Measurements from ENCODE around the gene ANKRD24. TPM values are rescaled to one million over a fixed set of nuclear protein-coding genes. Genes with fewer than 3 reads are reported as not detected.
A peak's percentile ranks its signal among the peaks of the same experiment; 100 is the strongest.

The ANKRD24 gene
- total RNA-seq, 1 donor, result 0.43 TPM

- DNase-seq (ENCODE audit: low read depth), result no peak
- no peak for TF ChIP-seq CTCF (IDR thresholded peaks at IDR 0.05; ENCODE audit: insufficient read depth, low read depth, low read length)
- no peak overlapping the region for H3K4me3 ChIP-seq (ENCODE audit: low read depth, low read length)
Measured at GRCh38 chr19:4161415-4162077, 20.9 kb upstream of the ANKRD24 start.

- no peak for TF ChIP-seq CTCF (IDR thresholded peaks at IDR 0.05; ENCODE audit: insufficient read depth, low read depth, low read length)
- no peak overlapping the region for H3K4me3 ChIP-seq (ENCODE audit: low read depth, low read length)
- DNase-seq (ENCODE audit: low read depth), result no peak
Measured at GRCh38 chr19:4164262-4164661, 18.2 kb upstream of the ANKRD24 start.

- TF ChIP-seq CTCF (IDR thresholded peaks at IDR 0.05; ENCODE audit: insufficient read depth, low read depth, low read length), result no peak
- no peak overlapping the region for H3K4me3 ChIP-seq (ENCODE audit: low read depth, low read length)
- DNase-seq (ENCODE audit: low read depth), result no peak
Measured at GRCh38 chr19:4171676-4172075, 10.8 kb upstream of the ANKRD24 start.

GRCh38 chr19:4172861-4173473 lies 9.5 kb upstream of the ANKRD24 start:
- TF ChIP-seq CTCF (IDR thresholded peaks at IDR 0.05; ENCODE audit: insufficient read depth, low read depth, low read length), result no peak
- DNase-seq (ENCODE audit: low read depth), result peak; percentile 42
- H3K4me3 ChIP-seq (ENCODE audit: low read depth, low read length), result no peak overlapping the region

- TF ChIP-seq CTCF (IDR thresholded peaks at IDR 0.05; ENCODE audit: insufficient read depth, low read depth, low read length), result no peak
- DNase-seq (ENCODE audit: low read depth), result no peak
Measured at GRCh38 chr19:4173479-4174212, 8.8 kb upstream of the ANKRD24 start.

GRCh38 chr19:4174213-4174894 lies 8.1 kb upstream of the ANKRD24 start:
- no peak for DNase-seq (ENCODE audit: low read depth)
- TF ChIP-seq CTCF (IDR thresholded peaks at IDR 0.05; ENCODE audit: insufficient read depth, low read depth, low read length), result no peak

More at GRCh38 chr19:4173479-4174212, 8.8 kb upstream of the ANKRD24 start:
- no peak overlapping the region for H3K4me3 ChIP-seq (ENCODE audit: low read depth, low read length)

More at GRCh38 chr19:4174213-4174894, 8.1 kb upstream of the ANKRD24 start:
- no peak overlapping the region for H3K4me3 ChIP-seq (ENCODE audit: low read depth, low read length)
